LNCaP clone FGC (cell line): Measurements from ENCODE around the gene GNG8.

Experiments used
- DNase-seq: peaks from one replicate; pipeline ENCODE4 v3.0.0-alpha.2; 2011; ENCODE audit warnings: low read depth
- H3K4me3 ChIP-seq: 2 replicates; pipeline ENCODE4 v1.5.1; 2011; ENCODE audit warnings: mild to moderate bottlenecking, low read depth, low read length, control low read depth
- TF ChIP-seq, protein P1 (sequence below): IDR thresholded peaks from 2 replicates; pipeline ENCODE4 v1.5.1; 2012; ENCODE audit warnings: mild to moderate bottlenecking; ENCODE audit not compliant: control insufficient read depth, insufficient read depth; ENCODE audit errors: extremely low read depth

Gene GNG8

DNA sequence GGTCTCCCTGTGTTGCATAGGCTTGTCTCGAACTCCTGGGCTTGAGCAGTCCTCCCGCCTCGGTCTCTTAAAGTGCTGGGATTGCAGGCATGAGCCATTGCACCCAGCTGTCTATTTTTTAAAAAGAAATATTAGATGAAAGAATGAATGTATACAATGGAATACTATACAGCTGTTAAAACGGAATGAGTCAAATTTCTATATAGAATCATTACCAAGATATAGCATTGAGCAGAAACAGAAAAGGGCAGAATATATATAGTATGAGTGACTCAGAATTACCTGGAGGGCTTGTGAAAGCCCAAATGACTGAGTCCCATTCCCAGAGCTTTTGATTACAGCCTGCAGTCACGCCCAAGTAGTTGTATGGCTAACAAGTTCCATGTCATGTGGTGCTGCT is 20.5 kb upstream of the GNG8 start:
- no peak for DNase-seq
- H3K4me3 ChIP-seq = no peak overlapping the region
- TF ChIP-seq, protein P1, sequence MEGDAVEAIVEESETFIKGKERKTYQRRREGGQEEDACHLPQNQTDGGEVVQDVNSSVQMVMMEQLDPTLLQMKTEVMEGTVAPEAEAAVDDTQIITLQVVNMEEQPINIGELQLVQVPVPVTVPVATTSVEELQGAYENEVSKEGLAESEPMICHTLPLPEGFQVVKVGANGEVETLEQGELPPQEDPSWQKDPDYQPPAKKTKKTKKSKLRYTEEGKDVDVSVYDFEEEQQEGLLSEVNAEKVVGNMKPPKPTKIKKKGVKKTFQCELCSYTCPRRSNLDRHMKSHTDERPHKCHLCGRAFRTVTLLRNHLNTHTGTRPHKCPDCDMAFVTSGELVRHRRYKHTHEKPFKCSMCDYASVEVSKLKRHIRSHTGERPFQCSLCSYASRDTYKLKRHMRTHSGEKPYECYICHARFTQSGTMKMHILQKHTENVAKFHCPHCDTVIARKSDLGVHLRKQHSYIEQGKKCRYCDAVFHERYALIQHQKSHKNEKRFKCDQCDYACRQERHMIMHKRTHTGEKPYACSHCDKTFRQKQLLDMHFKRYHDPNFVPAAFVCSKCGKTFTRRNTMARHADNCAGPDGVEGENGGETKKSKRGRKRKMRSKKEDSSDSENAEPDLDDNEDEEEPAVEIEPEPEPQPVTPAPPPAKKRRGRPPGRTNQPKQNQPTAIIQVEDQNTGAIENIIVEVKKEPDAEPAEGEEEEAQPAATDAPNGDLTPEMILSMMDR = no peak

DNA sequence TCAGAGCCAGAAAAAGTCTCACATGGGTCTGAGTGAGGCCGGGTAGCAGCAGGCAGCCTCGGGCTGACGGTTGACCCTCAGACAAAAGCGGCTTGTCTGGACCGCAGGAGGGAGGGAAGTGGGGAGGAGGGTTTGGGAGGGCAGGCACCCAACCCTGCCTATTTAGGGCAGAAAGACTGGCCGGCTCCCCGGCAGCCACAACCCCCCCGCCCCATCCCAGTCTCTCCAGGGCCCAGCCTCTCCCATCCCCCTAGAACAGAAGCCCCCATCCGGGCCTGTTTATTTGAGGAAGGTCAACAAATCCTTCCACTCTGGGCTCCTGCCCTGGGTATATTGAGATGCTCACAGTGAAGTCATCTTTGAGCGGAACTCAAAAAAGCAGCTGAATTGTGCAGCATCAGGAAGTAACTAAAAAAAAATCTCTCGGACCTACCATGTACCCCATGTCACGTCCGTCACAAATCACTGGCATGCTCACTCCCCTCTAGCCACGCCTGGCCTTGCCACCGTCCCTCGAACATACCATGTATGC is 18.7 kb upstream of the GNG8 start:
- DNase-seq = no peak

DNA sequence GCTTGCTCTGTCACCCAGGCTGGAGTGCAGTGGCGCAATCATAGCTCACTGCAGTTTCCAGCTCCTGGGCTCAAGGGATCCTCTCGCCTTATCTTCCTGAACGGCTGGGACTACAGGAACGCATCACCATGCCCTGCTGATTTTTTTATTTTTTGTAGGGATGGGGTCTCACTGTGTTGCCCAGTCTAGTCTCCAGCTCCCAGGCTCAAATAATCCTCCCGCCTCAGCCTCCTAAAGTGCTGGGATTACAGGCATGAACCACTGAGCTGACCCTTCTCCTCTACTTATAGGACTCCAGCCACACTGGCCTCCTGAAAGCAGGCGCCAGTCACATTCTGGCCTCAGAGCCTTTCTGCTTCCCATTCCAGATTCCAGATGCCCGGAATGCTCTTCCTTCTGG is 14.4 kb upstream of the GNG8 start:
- TF ChIP-seq, protein P1 = no peak
- DNase-seq = no peak
- no peak overlapping the region for H3K4me3 ChIP-seq

More for the DNA sequence above, 18.7 kb upstream of the GNG8 start:
- TF ChIP-seq, protein P1 = no peak
- H3K4me3 ChIP-seq = no peak overlapping the region

DNA sequence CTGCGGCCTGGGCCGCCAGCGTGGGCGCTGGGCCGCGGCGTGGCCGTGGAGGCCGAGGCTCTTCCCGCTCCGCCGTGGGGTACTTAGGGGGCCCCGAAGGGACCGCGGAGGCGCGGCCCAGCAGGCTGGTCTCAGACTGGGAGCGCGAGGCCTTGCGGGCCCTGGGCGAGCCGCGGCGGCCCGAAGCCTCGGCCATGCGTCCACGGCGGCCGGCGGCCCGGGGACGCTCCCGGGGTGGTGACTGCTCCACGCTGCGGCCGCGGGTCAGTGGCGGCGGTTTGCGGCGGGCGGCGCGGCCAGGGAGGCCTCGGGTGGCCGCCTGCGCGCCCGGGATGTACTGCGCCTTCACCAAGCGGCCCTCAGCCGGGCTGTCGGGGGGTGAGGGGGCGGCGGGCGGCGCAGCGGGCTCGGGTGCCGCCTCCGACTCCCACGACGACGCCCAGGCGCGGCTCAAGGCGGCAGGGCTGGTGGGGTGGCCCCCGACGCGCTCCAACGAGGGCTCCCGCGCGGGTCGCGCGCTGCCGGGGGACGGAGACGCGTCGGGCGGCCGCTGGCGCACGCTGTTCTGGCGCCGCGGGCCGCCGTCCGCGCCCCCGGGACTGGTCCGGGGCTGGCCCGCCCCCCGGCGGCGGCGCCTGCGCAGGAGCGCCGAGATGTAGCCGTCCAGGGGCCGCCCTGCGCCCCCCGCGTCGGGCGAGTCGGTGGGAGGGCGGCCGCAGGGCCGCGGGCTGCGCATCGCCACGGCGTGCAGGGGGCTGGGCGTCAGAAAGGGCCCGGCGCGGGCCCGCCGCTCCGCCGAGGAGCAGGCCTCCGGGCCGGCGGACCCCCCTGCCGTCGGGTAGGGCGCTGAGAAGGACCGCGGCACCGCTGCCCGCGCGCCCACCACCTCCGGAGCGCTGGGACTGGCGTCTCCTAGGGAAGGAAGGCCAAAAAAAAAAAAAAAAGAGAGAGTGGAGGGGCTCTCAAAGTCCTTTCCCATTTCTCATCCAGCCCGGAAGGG is 13.3 kb upstream of the GNG8 start:
- DNase-seq = no peak
- TF ChIP-seq, protein P1 = no peak
- H3K4me3 ChIP-seq = no peak overlapping the region

DNA sequence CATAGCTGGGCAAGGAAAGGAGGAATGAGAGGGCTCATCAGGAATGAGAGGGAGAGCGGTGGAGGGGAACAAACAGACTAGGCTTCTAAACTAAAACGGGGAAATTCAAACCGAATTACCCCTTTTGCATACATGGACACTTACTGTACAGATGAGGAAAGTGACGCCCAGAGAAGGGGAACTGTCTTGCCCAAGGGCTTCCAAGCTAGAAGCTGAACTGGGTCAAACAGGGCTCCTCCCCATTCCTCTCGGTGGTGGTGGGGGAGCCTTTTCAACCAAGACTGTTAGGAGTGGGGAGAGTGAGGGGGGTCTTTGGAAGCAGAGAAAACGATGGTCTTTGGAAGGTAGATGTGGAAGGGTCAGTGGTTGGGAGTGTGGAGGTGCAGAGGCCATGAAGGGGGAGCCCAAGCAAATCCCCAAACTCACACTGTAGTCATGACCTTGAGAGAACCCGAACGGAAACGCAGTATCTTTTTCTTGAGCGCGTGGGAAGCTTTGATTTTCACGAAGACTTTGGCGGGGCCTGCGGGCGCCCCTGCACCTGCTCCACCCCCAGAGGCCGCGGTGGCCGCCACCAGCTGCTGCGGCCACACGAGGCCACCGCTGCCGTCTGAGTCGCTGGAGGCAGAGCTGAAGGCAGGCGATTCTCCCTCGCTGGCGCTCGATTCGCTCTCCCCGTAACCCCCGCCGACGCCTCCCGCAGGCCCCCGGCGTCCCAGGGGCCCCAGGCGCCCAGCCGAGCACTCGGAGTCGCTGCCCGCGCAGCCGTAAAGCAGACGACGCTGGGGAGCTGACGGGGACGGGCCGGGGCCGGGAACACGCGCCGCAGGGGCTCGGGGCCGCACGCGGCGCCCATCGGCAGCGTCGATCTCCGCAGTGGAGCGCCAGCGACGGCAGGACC is 12.3 kb upstream of the GNG8 start:
- H3K4me3 ChIP-seq = no peak overlapping the region
- no peak for DNase-seq
- TF ChIP-seq, protein P1 = no peak

DNA sequence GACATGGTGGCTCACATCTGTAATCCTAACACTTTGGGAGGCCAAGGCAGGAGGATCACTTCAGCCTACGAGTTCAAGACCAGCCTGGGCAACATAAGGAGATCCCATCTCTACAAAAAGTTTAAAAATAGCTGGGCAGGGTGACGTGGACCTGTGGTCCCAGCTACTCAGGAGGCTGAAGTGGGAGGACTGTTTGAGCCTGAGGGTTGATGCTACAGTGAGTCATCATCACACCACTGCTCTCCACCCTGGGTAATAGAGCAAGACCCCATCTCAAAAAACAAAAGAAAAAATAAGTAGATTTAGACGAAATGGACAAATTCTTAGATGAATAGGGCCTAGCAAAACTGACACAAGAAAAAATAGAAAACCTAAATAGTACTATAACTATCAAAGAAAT is 10.4 kb upstream of the GNG8 start:
- TF ChIP-seq, protein P1 = no peak

More for the DNA sequence above, 10.4 kb upstream of the GNG8 start:
- no peak overlapping the region for H3K4me3 ChIP-seq
- no peak for DNase-seq
